ENCODE results near the gene PANK2. TPM values are rescaled to one million over a fixed set of nuclear protein-coding genes. Genes with fewer than 3 reads are reported as not detected.
"Not testable (repeated sequence)": the region's sequence is repeated elsewhere in the genome, so short reads cannot be mapped to it uniquely, and the experiment has no call there.

PANK2 gene
- total and polyA plus RNA-seq, 8 donors, result 34.1 to 47.8 (median 39.1) TPM

DNA sequence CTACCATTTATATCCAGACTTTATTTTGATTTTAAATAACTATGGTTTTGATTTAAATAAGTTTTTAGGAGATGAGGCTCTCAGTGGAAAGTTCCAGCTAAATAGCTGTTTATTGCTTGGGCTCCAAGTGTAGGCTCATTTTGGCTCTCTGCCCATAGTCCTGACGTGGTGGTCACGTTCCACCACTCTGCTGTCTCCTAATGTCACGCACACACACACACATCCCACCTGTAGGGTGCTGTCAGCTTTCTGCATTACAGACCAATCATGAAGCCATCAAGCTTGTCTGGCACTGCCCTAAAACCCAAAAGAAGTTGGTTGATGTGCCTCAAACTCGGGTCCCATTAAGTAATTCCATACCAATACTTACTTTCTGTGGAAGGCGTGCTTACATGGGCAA, 45.4 kb downstream of the PANK2 start:
- Histone ChIP-seq H3K9me3 (no peaks in the 10 kb centered on the region), H3K27ac (peak overlapping the region; percentile 6 to 29), H3K27me3 (no peaks in the 10 kb centered on the region), H3K4me1 (peaks cover 8 to 47% of the 10 kb centered on the region in 2 donors), H3K4me3 (no peak overlapping the region), H3K36me3 (peaks cover 0 to 64% of the 10 kb centered on the region in 2 donors)
- TF ChIP-seq, protein P1, sequence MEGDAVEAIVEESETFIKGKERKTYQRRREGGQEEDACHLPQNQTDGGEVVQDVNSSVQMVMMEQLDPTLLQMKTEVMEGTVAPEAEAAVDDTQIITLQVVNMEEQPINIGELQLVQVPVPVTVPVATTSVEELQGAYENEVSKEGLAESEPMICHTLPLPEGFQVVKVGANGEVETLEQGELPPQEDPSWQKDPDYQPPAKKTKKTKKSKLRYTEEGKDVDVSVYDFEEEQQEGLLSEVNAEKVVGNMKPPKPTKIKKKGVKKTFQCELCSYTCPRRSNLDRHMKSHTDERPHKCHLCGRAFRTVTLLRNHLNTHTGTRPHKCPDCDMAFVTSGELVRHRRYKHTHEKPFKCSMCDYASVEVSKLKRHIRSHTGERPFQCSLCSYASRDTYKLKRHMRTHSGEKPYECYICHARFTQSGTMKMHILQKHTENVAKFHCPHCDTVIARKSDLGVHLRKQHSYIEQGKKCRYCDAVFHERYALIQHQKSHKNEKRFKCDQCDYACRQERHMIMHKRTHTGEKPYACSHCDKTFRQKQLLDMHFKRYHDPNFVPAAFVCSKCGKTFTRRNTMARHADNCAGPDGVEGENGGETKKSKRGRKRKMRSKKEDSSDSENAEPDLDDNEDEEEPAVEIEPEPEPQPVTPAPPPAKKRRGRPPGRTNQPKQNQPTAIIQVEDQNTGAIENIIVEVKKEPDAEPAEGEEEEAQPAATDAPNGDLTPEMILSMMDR (IDR thresholded peaks at IDR 0.05), result no peak
- ATAC-seq (no peak), DNase-seq (peak in 1 of 4 donors; percentile 61)
- intact Hi-C loops (cut with DNase I), result no loop called here

GRCh38 chr20:3935295-3935955, 46.2 kb downstream of the PANK2 start:
- ATAC-seq, result no peak
- peak in 2 of 4 donors; percentile 51 to 65 for DNase-seq
- H3K27ac ChIP-seq, result peak overlapping the region in 1 of 2 donors; percentile 6

DNA sequence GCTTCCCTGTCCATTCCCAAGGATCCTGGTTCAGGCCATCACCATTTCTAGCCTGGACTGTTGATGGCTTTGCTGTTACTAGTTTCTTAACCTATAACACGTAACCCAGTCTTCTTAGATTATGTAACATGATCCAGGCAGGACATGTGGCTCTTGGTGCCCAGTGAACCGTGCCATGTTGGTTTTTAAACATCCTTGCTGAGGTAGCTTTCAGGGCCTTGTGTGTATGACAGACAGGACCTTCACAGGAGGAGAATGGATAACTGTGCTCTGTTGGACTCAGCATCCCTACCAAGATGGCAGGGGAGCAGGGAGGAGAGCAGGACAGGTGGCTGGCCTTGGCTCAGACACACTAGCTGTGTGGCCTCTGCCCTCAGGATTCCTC, 46.8 kb downstream of the PANK2 start:
- no peak for ATAC-seq
- no peak for DNase-seq

More at GRCh38 chr20:3935295-3935955, 46.2 kb downstream of the PANK2 start:
- Histone ChIP-seq H3K9me3 (no peaks in the 10 kb centered on the region), H3K27me3 (no peaks in the 10 kb centered on the region), H3K4me3 (no peak overlapping the region), H3K4me1 (peaks cover 8 to 39% of the 10 kb centered on the region in 2 donors), H3K36me3 (peaks cover 0 to 72% of the 10 kb centered on the region in 2 donors)
- TF ChIP-seq, protein P1 (IDR thresholded peaks at IDR 0.05), result no peak
- intact Hi-C loops (cut with DNase I), result no loop called here

GRCh38 chr20:3937618-3938017, 48.4 kb downstream of the PANK2 start:
- TF ChIP-seq, protein P1 (IDR thresholded peaks at IDR 0.05), result no peak
- Histone ChIP-seq H3K27me3 (no peaks in the 10 kb centered on the region), H3K9me3 (no peaks in the 10 kb centered on the region), H3K27ac (no peak overlapping the region), H3K4me3 (no peak overlapping the region), H3K4me1 (peaks cover under 1 to 18% of the 10 kb centered on the region in 2 donors), H3K36me3 (peaks cover 0 to 84% of the 10 kb centered on the region in 2 donors)
- intact Hi-C loops (cut with DNase I), result no loop called here
- ATAC-seq (no peak), DNase-seq (no peak)

More for the DNA sequence above, 46.8 kb downstream of the PANK2 start:
- TF ChIP-seq, protein P1 (IDR thresholded peaks at IDR 0.05), result no peak
- Histone ChIP-seq H3K4me1 (peaks cover 8 to 34% of the 10 kb centered on the region in 2 donors), H3K27ac (peak overlapping the region in 1 of 2 donors; percentile 6), H3K27me3 (no peaks in the 10 kb centered on the region), H3K4me3 (no peak overlapping the region), H3K36me3 (peaks cover 0 to 77% of the 10 kb centered on the region in 2 donors), H3K9me3 (no peaks in the 10 kb centered on the region)
- intact Hi-C loops (cut with DNase I), result no loop called here

- Histone ChIP-seq H3K4me1 (no peaks in the 10 kb centered on the region), H3K9me3 (no peaks in the 10 kb centered on the region), H3K27ac (no peak overlapping the region), H3K36me3 (peaks cover 0 to 78% of the 10 kb centered on the region in 2 donors), H3K27me3 (no peaks in the 10 kb centered on the region), H3K4me3 (no peak overlapping the region)
- intact Hi-C loops (cut with DNase I), result no loop called here
- ATAC-seq, result peak; percentile 70
- TF ChIP-seq, protein P1 (IDR thresholded peaks at IDR 0.05), result no peak
- DNase-seq, result no peak
Observed at GRCh38 chr20:3940905-3941304, 51.7 kb downstream of the PANK2 start.

DNA sequence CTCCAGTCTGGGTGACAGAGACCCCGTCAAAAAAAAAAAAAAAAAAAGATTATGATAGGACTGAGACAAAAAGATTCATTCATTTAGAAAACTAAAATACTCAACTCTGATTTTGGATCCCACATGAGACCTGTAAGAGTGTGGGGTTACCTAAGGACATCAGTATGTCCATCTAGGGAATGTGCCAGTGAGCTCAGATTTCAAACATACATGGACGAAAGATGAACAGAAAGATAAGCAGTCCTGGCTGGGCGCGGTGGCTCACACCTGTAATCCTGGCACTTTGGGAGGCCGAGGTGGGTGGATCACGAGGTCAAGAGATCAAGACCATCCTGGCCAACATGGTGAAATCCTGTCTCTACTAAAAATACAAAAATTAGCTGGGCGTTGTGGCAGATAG, 57.5 kb downstream of the PANK2 start:
- H3K4me1 ChIP-seq; H3K27me3 ChIP-seq; DNase-seq; H3K9me3 ChIP-seq; intact Hi-C loops (cut with DNase I); ATAC-seq; H3K27ac ChIP-seq; H3K4me3 ChIP-seq: not testable (repeated sequence)
- H3K36me3 ChIP-seq, result peaks cover 0 to 60% of the 10 kb centered on the region in 2 donors
